ENCODE results near the gene CPLANE2.
"Not testable (repeated sequence)": the region's sequence is repeated elsewhere in the genome, so short reads cannot be mapped to it uniquely, and the experiment has no call there.

The CPLANE2 gene, protein sequence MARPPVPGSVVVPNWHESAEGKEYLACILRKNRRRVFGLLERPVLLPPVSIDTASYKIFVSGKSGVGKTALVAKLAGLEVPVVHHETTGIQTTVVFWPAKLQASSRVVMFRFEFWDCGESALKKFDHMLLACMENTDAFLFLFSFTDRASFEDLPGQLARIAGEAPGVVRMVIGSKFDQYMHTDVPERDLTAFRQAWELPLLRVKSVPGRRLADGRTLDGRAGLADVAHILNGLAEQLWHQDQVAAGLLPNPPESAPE

DNA sequence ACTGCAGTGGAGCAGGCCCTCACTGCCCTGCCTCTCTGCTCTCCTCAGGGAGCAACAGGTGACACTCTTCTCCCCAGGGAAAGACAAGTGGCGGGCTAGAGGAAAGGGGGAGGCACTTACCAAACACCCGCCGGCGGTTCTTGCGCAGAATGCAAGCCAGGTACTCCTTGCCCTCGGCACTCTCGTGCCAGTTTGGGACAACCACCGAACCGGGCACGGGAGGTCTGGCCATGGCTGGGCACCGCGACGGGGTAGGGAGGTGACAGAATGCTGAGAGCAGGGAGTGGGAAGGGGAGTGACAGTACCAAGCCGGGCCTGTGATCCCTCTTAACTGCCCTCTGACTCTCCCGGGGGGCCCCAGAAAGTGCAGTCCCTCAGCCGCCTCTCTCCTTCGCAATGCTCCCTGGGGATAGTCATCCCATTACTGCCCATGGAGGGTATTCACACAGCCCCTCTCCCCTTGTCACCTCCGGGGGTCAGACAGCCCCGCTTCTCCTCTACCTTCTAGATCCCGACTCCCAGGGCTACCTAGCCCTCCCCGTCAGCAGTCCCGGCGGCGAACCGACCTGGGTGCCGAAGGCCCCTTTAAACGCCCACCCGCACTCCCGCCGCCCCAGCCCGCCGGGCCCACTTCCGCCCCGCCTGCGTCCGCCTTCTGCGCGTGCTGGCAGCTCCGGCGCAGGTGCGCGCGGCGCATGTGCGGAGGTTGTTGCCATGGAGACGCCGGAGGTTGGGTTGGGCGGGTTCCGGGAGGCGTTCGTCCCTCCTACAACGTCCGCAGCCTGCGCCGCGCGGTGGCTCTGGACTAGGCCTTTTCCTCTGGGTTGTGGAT is at the start of gene CPLANE2:
Gene CPLANE2 (minus strand): TSS at position 673 of the 832 bp plus-strand sequence. CDS start 441 bp downstream, at position 232.
- peak; percentile 90 for DNase-seq

DNA sequence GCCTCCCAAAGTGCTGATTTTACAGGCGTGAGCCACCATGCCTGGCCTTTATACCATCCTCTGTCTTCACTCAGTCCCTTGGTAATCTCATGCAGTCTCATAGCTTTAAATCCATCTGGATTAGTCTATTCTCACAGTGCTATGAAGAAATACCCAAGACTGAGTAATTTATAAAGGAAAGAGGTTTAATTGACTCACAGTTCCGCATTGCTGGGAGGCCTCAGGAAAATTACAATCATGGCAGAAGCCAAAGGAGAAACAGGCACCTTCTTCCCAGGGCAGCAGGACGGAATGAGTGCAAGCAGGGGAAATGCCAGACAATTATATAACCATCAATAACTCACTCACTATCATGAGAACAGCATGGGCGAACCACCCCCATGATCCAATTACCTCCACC is 49.1 kb upstream of the CPLANE2 start:
- DNase-seq = no peak

DNA sequence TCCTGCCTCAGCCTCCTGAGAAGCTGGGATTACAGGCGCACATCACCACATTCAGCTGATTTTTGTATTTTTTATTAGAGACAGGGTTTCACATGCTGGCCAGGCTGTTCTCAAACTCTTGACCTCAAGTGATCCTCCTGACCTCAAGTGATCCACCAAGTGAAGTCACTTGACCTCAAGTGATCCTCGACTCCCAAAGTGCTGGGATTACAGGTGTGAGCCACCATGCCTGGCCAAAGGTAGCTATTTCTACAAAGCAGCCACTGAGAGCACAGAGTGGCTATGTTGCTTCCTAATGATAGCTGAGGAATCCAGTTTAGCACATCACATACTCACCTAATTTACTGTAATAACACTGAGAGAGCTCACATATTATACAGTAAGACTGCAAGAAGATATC is 44.8 kb upstream of the CPLANE2 start:
- no peak for DNase-seq

DNA sequence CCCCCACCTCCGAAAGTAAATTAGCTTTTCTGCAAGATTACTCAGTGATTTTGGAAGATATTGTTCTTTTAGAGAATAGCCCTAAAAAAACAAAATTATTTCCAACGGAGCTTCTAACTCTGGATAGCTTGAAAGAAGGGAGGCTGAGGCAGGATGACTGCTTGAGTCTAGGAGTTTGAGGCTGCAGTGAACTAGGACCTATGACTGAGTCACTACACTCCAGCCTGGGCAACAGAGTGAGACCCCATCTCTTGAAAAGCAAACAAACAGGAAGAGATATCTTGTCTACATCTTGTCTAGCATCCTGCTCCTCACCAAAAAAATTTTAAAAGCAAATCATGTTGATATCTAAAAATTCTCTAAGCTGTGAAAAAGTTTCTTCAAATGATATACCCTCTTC is 42.2 kb upstream of the CPLANE2 start:
- no peak for DNase-seq

DNA sequence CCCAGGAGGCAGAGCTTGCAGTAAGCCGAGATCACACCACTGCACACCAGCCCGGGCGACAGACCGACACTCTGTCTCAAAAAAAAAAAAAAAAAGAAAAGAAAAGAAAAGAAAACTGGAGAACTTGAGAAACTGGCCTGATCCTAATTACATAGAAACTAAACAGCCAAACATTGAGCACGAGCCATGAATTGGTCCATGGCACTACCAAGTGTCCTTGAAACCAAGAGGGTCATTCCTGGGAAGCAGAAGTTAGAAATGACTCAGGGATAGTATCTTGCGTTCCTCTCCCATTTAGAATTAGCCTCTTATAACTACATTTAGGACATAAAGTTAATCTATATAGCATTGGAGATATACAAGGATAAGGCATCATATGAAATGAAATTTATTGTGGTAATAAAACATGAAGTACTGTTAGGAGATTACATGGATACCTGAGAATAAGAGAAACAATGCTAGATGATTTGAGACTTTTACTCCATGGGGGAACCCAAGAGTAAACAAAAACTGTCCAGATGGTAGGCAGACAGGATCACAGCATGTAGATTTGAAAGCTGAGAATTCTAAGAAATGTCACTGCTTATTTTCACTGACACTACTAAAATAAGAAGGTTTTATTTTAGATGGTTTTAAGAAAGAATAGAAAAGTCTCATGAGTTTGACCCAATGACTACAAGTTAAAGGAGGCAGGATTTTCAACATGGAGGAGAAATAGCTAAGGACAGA is 39.5 kb upstream of the CPLANE2 start:
- no peak for DNase-seq

DNA sequence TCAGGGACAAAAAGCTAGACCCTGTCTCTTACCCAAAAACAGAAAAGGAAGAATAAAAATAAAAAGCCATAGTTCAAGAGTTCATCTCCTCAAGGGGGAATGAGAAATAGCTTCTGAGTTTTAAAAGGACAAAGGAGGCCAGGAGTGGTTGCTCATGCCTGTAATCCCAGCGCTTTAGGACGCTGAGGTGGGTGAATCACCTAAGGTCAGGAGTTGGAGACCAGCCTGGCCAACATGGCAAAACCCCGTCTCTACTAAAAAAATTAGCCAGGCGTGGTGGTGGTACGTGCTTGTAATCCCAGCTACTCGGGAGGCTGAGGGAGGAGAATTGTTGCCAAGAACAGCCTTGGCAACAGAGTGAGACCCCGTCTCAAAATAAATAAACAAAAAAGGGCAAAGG is 38.6 kb upstream of the CPLANE2 start:
- DNase-seq = no peak

DNA sequence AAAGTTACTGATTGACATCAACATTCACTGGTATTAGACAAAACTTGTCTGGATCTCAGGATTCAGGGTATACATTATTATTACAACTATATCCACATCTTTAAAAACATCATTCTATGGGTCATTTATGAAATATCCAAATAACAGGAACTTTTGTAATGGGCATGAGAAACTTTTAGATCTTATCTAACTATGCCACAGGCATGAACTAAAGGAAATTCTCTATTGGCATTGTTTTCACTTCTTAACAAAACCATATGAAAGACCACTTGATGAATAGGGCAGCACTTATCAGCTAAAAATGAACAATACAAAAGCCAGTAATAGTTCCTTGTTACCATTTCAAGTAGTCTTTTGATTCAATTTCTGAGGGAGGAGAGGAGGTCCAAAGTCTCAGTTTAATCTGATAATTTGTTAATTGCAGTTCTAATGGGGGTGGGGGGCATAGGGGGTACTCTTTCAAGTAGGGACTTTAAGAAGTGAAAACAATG is 30.8 kb upstream of the CPLANE2 start:
- no peak for DNase-seq

DNA sequence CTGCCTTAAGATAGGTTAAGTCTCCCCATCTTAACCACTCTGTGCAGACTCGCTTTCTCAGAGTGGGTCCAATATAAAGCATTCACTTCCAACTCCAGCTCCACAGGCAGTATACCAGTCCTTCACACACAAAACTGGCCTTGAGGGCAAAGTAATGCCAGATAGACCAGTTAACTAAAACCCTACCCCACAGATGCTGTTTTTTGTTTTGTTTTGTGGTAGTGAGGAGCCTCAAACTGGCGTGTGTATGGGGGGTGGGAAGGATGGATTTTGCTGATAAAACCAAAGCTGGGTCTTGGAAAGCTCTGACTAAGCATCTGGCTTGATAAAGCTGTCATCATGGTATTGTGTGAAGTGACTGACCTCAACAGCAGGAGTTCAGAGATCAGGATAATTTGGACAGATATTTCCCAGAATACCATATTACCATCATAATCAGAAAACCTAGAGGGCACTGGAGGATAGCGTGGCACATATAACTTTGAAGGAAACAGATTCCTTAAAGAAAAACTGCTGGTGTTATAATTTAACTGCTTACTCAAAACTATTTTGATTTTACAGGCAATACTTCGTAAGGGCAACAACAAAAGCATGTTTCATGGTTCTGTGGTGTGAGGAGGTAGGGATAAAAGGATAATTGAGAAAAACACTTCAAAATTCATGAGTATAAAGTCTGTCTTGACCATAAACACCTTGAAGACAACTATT is 29.6 kb upstream of the CPLANE2 start:
- DNase-seq = no peak

DNA sequence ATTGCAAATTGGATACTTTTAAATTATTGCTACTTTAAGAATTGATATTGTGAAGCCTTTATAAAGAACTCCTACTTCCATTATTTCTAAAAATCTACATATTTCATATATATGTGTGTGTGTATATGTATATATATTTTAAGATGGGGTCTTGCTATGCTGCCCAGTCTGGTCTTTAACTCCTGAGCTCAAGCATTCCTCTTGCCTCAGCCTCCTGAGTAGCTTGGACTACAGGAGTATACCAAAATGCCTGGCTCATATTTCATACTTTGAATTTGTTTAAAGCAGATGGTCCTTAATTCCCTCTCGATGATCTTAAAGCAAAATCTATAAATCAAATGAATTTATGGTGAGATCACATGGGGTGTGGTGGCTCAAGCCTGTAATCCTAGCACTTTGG is 25.1 kb upstream of the CPLANE2 start:
- DNase-seq = no peak

DNA sequence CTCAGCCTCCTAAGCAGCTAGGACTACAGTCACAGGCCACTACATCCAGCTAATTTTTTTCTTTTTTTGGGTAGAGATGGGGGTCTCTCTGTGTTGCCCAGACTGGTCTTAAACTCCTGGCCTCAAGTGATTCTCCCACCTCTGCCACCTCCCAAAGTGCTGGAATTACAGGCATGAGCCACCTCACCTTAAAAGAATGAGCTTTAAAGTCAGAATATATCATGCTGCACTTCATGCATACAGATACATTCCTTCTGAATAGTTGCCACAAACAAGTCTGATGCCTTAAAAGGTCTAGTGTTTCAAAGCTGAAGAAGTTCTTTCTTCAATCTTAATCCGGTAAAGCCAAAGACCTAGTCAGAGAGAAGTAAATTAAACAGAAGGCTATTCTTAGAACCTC is 23.8 kb upstream of the CPLANE2 start:
- DNase-seq = peak; percentile 74

DNA sequence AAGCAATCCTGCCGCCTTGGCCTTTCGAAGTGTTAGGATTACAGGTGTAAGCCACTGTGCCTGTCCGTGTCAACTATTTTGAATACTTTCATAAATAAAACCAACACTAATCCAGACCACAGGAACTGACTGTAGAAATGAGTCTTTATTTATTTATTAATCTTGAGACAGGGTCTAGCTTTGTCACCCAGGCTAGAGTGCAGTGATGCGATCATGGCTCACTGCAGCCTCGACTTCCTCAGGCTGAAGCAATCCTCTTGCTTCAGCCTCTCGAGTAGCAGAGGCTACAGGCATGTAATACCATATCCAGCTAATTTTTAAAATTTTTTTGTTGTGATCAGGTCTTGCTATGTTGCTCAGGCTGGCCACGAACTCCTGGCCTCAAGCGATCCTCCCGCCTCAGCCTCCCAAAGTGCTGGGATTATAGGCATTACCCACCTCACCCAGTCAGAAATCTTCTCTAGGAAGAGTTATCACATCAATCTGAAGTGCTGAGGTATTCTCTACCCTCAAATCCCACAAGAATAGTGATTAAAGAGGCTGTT is 21.7 kb upstream of the CPLANE2 start:
- no peak for DNase-seq

DNA sequence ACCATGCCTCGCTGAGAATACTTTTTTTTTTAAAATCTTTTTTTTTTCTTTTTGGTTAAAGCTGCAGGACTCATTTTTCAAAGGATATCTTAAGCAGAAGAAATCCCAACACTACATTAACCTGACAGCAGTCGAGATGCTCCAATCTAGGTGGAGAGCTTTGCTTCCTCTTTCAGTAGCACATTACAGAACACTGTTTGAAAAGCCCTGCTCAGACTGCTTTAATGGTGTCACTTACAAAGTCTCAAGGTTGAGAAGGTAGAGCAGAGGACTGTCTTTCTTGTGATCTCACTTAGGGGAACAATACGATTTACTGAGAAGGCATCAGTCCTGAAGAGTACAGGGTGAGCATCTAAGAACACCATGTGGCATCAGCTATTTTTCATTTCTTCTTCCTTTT is 21.0 kb upstream of the CPLANE2 start:
- no peak for DNase-seq

DNA sequence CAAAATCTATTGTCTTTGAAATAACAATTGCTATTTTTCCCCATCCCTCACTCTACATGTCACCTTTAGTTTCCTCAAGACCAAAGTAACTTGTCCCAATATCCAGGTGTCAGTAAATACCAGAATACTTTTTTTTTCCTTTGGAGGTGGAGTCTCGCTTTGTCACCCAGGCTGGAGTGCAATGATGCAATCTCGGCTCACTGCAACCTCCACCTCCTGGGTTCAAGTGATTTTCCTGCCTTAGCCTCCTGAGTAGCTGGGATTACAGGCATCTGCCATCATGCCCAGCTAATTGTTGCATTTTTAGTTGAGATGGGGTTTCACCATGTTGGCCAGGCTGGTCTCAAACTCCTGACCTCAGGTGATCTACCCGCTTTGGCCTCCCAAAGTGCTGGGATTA is 20.6 kb upstream of the CPLANE2 start:
- DNase-seq = not testable (repeated sequence)

DNA sequence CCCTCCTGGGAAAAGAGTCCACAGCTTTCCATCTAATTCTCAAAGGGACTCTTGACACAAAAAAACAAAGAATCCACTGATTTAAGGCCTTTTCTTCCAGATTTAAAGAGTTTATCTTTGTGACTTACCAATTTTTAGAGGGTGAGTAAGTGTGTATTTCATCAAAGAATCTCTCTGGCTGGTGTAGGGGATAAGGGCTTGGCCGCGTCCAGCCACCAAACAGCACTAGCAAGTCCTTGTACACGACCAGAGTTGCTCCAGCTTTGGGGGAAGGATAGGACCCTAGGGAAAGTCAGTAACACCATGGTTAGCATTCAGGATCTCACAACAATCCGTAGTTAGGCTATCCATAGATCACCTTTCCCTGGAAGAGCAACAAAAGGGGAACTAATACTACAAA is 19.5 kb upstream of the CPLANE2 start:
- DNase-seq = no peak

DNA sequence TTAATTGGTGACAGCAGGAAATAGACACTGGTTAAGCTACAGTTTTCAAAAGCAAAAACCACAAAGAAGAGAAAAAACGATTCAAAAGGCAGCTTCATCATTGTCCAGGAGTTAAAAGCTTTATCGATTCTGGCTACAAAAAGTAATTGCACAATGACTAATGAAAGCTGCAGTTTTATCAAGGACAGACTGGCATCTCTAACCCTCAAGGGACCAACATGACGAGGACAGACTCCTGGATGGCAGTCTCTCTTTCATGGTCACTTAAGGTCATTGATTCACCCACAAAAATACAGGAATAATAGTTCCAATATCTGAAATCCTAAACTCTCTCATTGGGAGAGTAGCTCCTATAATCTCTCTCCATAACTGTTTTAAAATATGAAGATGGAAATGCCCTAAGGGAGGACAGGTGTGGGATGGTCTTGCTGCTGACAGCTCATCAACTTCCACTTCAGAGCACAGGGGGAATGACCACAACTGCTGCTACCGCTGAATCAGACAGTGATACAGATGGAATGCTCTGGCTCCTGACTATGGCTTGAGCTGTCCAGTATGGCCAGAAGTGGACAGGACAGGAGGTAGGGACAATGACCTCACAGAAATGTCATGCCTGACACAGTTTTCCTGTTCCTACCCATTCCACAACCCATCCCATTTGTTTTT is 17.4 kb upstream of the CPLANE2 start:
- DNase-seq = no peak

DNA sequence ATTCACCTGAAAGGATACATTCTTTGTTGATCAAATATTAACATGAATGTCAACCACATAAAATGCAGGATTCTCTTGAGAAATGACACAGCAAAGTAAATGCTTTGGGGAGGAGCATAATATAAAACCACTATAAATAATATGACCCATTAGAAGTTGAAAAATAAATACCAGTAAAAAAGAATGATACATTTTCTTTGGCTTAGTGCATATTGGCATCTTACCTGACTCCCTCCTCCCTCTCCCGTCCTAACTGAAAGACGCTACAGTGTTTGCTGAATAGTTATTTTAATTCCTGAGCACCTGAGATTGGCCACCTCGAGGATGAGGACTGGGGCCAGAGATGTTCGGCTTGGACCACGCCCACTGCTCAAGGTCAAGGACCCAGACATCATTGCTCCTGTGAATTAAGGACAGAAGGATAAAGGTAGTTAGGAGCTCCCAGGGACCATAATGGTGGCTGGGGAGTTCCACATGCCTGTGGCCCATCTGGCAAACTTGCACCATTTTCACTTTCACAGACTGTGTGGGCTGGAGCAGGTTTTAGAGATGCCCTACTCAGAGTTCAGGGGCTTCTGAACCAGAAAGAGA is 16.4 kb upstream of the CPLANE2 start:
- no peak for DNase-seq

DNA sequence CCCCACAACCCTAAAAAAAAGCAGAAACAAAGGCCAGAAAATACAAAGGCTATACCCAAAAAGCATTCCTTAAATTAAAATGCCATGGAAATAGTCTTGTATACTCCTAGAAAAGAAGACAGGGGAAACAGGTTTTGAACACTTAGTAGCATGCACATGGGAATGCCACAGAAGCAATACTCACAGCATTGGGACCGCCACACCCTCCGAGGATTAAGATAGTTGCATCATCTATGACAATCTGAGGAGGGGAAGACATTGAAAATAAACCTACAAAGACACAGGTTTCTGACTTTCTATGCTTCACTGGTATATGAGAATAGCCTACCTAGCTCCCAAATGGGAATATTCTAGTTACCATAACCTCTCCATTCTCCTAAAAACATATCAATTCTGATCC is 15.9 kb upstream of the CPLANE2 start:
- no peak for DNase-seq

DNA sequence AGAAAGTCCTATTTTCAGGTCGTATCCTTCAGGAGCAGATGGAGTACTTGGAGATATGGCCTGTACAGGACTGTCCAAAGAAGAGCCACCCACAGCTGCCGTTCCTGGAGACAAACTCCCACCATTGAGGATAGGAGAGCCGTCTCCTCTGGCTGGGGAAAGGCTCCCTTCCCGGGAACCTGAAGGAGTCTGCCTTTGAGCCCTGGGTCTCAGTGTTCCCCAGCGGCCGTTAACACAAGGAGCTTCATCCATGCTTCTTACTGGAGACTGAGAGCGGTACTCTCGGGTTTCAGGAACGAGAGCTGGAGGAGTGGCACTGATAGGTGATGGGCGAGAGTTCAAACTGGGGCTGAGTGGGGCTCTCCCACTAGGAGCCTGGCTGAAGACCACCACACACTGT is 14.4 kb upstream of the CPLANE2 start:
- no peak for DNase-seq

DNA sequence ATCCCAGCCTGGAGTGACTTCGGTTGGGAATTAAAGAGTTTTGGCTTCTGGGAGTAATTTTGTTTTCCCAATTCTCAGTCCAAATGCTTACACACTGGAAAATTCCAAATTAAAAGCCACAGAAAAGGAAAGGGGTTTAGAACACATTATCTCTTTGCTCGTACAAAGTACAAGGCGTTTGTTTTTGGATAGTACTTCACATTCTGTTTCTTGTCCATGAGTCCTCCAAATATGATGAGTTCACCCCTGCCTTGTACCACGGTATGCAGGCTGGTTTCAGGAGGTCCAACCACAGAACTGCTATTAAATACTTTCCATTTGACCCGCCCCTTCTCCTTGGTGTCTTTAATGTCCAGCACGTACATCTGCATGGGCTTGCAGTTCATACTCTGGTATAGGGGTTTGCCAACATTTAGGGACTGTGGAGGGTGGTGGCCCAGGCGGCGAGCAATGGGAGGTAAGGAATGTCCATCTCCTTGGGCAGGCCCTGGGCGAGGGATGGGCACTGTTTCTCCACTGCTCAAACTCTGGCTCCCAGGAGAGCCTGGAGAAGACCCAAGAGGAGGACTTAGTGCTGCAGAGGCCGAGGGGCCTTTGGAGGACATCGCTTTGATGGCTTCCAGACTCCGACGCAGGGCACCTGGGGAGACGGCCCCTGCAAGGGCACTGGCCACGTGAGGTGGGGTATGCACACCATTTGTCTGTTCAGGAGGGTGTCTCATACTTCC is 13.7 kb upstream of the CPLANE2 start:
- peak; percentile 45 for DNase-seq

DNA sequence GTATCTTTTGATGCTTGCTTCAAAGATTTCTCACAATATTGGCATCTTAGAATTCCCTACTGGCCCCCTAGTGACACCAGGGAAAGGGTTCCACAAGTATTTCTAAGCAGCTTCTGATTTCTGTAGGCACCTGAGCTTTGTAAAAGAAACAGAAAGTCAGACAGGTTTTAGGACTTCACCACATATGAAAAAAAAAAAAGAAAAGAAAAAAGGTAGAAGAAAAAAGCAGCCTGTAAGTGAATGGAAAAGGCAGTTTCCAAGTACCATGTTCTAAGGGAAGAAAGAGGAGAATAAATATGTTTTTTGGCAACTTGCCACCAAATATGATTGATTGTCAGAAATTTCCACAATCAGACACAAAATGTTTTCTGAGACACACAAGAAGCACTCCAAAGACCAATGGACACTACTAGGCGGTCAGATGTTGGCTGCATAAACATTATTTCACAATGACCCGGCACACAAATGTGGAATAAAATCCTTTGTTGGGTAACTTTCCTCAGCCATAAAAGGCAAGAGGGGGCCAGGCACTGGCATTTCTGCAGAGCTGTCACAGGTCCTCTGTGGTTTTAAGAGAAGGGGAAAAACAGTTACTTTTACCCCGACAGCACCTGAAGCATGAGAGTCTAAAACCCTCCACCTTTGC is 12.7 kb upstream of the CPLANE2 start:
- peak; percentile 33 for DNase-seq
